VCaP (cell line): ENCODE measurements around the gene ALG10B.
"Not testable (repeated sequence)": the region's sequence is repeated elsewhere in the genome, so short reads cannot be mapped to it uniquely, and the experiment has no call there.

Experiments
- H3K27ac ChIP-seq: fragments of 450-650 bp; 2 replicates; pipeline ENCODE4 v1.5.1; 2017
- CTCF ChIP-seq: fragments of 450-650 bp; conservative IDR thresholded peaks from 2 replicates; pipeline ENCODE4 v1.5.1; 2017; ENCODE audit warnings: mild to moderate bottlenecking, moderate library complexity

The ALG10B gene

GRCh38 chr12:38324912-38325311, 8.3 kb downstream of the ALG10B start:
- no peak overlapping the region for H3K27ac ChIP-seq
- TF ChIP-seq CTCF = no peak

- no peak for TF ChIP-seq CTCF
- no peak overlapping the region for H3K27ac ChIP-seq
Measured at GRCh38 chr12:38327356-38327755, 10.8 kb downstream of the ALG10B start.

GRCh38 chr12:38328306-38328895, 11.8 kb downstream of the ALG10B start:
- no peak overlapping the region for H3K27ac ChIP-seq
- TF ChIP-seq CTCF = peak; percentile 70

GRCh38 chr12:38330414-38330813, 13.8 kb downstream of the ALG10B start:
- H3K27ac ChIP-seq = not testable (repeated sequence)

- TF ChIP-seq CTCF = no peak
- H3K27ac ChIP-seq = no peak overlapping the region
Measured at GRCh38 chr12:38332814-38333213, 16.2 kb downstream of the ALG10B start.

GRCh38 chr12:38342444-38342843, 25.9 kb downstream of the ALG10B start:
- H3K27ac ChIP-seq = no peak overlapping the region
- TF ChIP-seq CTCF = no peak

- H3K27ac ChIP-seq = not testable (repeated sequence)
Measured at GRCh38 chr12:38343256-38343655, 26.7 kb downstream of the ALG10B start.

GRCh38 chr12:38343916-38344315, 27.3 kb downstream of the ALG10B start:
- H3K27ac ChIP-seq = not testable (repeated sequence)

GRCh38 chr12:38350342-38351174, 34.0 kb downstream of the ALG10B start:
- no peak for TF ChIP-seq CTCF
- H3K27ac ChIP-seq = no peak overlapping the region

GRCh38 chr12:38351175-38351508, 34.6 kb downstream of the ALG10B start:
- H3K27ac ChIP-seq = not testable (repeated sequence)
